ENCODE results near the gene NOMO2. TPM values are rescaled to one million over a fixed set of nuclear protein-coding genes. Genes with fewer than 3 reads are reported as not detected.
"Not testable (repeated sequence)": the region's sequence is repeated elsewhere in the genome, so short reads cannot be mapped to it uniquely, and the experiment has no call there.

The NOMO2 gene
- total RNA-seq, 2 experiments from 2014 or later, result 65.0 to 83.4 TPM

DNA sequence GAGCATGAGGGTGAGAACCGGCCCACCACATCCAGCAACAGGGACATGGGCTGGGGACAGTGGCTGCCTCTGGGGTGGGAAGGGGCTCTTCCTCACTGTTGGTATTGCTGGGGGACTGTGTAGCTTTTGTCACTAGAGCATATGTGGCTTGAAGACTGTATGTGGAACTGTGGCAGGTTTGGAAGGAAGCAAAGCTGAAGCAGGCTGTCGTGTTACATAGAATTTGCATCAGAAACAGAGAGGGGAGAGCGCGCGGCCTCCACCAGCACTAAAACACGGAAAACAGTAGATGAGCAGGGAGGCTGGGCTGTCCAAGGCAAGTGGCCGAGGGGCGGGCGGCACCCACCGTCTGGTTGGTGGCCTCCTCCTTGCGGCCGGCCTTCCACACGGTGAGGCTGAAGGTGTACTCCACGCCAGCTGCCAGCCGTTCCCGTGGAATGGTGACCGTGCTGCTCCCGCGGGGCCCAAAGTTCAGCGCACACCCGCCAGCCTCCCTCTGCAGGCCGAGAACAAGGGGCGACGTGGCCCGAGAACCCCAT lies 177.7 kb downstream of the NOMO2 start:
- ATAC-seq, H3K4me1 Mint-ChIP-seq: not testable (repeated sequence)

DNA sequence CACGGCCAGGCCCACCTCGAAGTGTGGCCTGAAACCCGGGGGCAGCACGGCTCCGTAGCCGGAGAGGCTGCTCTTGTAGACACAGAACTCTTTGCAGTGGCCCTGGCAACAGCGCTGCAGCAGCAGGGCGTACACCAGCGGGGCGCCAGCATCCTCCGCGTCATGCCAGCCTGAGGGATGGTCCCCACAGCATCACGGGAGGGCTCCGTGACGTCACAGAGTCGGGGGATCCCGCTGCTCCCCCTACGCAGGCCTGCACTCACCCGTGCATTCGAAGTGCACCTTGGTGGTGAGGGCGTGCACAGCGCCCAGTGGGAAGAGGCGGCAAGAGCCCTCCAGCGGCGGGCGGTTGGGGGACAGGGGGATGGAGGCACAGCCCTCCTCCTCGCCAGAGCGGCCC lies 179.2 kb downstream of the NOMO2 start:
- H3K27ac Mint-ChIP-seq; H3K4me3 Mint-ChIP-seq; H3K27me3 Mint-ChIP-seq; CTCF ChIA-PET; intact Hi-C loops (cut with DNase I, micrococcal nuclease); ATAC-seq; H3K4me1 Mint-ChIP-seq; H3K9me3 Mint-ChIP-seq (ENCODE audit: low read depth); POLR2A ChIA-PET; DNase-seq; H3K36me3 Mint-ChIP-seq (ENCODE audit: low read depth): not testable (repeated sequence)

More for the DNA sequence above, 177.7 kb downstream of the NOMO2 start:
- H3K36me3 Mint-ChIP-seq (ENCODE audit: low read depth); H3K27ac Mint-ChIP-seq; POLR2A ChIA-PET; CTCF ChIA-PET; DNase-seq; H3K9me3 Mint-ChIP-seq (ENCODE audit: low read depth); H3K4me3 Mint-ChIP-seq; H3K27me3 Mint-ChIP-seq; intact Hi-C loops (cut with DNase I, micrococcal nuclease): not testable (repeated sequence)

Small RNA genes lying within 50 kb of the gene (microRNA-seq; reads per million reads assigned to microRNA genes)
- gene MIR3179-3 (ENCODE audit: borderline replicate concordance) (not detected), gene MIR3179-4 (ENCODE audit: borderline replicate concordance) (not detected), gene MIR3180-3 (ENCODE audit: borderline replicate concordance) (not detected), gene MIR3670-3 (ENCODE audit: borderline replicate concordance) (not detected), gene MIR3670-4 (ENCODE audit: borderline replicate concordance) (not detected), gene MIR6770-3 (ENCODE audit: borderline replicate concordance) (not detected)

Other genes starting within 250 kb of the NOMO2 start
- gene NPIPA8, start 225.4 kb downstream of the NOMO2 start, total RNA-seq, result 10 to 100 TPM; 19.4 to 61.8 TPM
- 1,000 to 10,000 TPM; 1,904 to 2,150 TPM for gene RPS15A, start 228.2 kb upstream of the NOMO2 start, total RNA-seq
- gene ARL6IP1, start 239.5 kb upstream of the NOMO2 start, total RNA-seq, result 100 to 1,000 TPM in 1 of 2 experiments, 10 to 100 TPM in 1; 92.0 to 102 TPM

All from activated CD4-positive, alpha-beta T cell treated with anti-CD3 and anti-CD28 coated beads for 36 hours (primary cell).